ENCODE results near the gene CAPZB.

CAPZB gene

DNA sequence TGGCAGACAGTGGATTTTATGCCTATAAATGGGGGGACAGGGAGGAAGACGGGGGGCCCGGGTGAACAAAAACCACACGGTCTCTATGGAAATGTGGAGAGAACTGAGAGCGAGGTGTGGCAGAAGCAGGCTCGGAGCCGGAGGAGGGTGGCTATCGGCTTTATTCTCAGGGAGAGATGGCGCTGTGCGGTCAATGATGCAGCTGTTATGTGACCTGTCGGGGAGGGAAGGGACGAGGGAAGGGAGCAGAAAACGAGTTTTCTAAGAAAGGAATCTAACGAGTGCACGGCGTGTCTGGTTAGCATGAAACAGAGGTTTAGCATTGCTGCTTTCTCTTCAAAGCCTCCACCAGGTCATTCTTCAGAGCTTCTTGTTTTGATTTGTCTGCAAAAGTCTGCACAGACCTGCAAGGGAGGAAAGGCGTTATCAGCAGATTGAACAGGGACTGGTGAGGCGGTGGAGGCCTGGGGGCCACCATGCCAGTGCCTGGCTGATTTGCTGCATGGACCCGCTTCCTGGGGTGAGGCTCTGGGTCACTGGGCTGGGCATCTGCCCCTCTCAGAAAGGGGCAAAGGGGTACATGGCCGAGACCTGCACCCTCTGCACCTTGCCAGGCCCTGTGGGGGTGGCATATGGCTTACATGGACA, 146.0 kb downstream of the CAPZB start:
- H3K36me3 ChIP-seq (ENCODE audit: insufficient read depth, low read length): peaks cover 4% of the 10 kb centered on the region; the same call in 1 of the 2 replicates
- H3K9me3 ChIP-seq (ENCODE audit: low read length): no peaks in the 10 kb centered on the region
- H3K27ac ChIP-seq (ENCODE audit: low read depth, low read length, poor library complexity, severe bottlenecking): no peak overlapping the region
- H3K4me2 ChIP-seq (ENCODE audit: low read length): no peak overlapping the region
- H3K27me3 ChIP-seq (ENCODE audit: insufficient read depth, low read length): no peaks in the 10 kb centered on the region
- no peaks in the 10 kb centered on the region for H3K9me2 ChIP-seq (ENCODE audit: low read depth, low read length)
- H3K4me3 ChIP-seq (ENCODE audit: low read depth, low read length, poor library complexity, severe bottlenecking): no peak overlapping the region
- no peaks in the 10 kb centered on the region for H3K79me2 ChIP-seq (ENCODE audit: insufficient read depth, low read length)
- H3K4me1 ChIP-seq (ENCODE audit: insufficient read depth, low read length, severe bottlenecking): no peaks in the 10 kb centered on the region
- no peaks in the 10 kb centered on the region for H4K20me1 ChIP-seq (ENCODE audit: insufficient read depth, low read length)
- no peak overlapping the region for H3K9ac ChIP-seq (ENCODE audit: low read length)
- no peak overlapping the region for H2AFZ ChIP-seq (ENCODE audit: low read length)
- H3F3A ChIP-seq (ENCODE audit: insufficient read depth, low read length): no peaks in the 10 kb centered on the region
- TF ChIP-seq EZH2 (IDR thresholded peaks at IDR 0.05; ENCODE audit: borderline replicate concordance, low read length) (no peak), CTCF (IDR thresholded peaks at IDR 0.05; ENCODE audit: low read length) (no peak)

DNA sequence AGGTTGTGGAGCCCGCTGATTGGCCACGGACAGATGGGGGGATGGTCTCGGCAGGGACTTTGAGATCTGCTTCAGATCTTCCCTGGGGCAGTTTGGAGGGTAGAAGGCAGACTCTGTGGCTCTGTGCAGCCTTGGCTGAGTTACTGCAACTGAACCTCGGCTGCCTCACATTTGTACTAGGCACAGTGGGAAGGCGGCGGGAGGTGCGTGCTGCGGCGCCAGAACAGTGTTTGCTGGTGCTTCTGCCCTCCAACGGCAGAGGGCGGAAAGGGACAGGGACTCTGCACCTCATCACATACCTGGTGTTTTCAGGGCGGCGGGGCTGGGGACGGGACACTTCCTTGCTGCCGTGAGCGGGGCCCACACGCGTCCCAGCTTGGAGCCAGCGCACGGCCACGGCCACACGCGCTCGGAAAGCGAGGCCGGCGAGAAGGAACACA, 147.0 kb downstream of the CAPZB start:
- H3K4me1 ChIP-seq (ENCODE audit: insufficient read depth, low read length, severe bottlenecking): no peaks in the 10 kb centered on the region
- H3K4me3 ChIP-seq (ENCODE audit: low read depth, low read length, poor library complexity, severe bottlenecking): no peak overlapping the region
- peaks cover 4% of the 10 kb centered on the region; the same call in 1 of the 2 replicates for H3K36me3 ChIP-seq (ENCODE audit: insufficient read depth, low read length)
- no peak overlapping the region for H3K27ac ChIP-seq (ENCODE audit: low read depth, low read length, poor library complexity, severe bottlenecking)
- H3K9me3 ChIP-seq (ENCODE audit: low read length): no peaks in the 10 kb centered on the region
- no peaks in the 10 kb centered on the region for H4K20me1 ChIP-seq (ENCODE audit: insufficient read depth, low read length)
- TF ChIP-seq CTCF (IDR thresholded peaks at IDR 0.05; ENCODE audit: low read length): no peak
- no peak overlapping the region for H3K4me2 ChIP-seq (ENCODE audit: low read length)
- no peak overlapping the region for H3K9ac ChIP-seq (ENCODE audit: low read length)
- H3F3A ChIP-seq (ENCODE audit: insufficient read depth, low read length): no peaks in the 10 kb centered on the region
- H3K9me2 ChIP-seq (ENCODE audit: low read depth, low read length): no peaks in the 10 kb centered on the region
- H3K27me3 ChIP-seq (ENCODE audit: insufficient read depth, low read length): no peaks in the 10 kb centered on the region
- no peak overlapping the region for H2AFZ ChIP-seq (ENCODE audit: low read length)
- H3K79me2 ChIP-seq (ENCODE audit: insufficient read depth, low read length): no peaks in the 10 kb centered on the region

GRCh38 chr1:19337289-19337688, 148.1 kb downstream of the CAPZB start:
- no peak overlapping the region for H3K27ac ChIP-seq (ENCODE audit: low read depth, low read length, poor library complexity, severe bottlenecking)
- H3K4me2 ChIP-seq (ENCODE audit: low read length): no peak overlapping the region
- TF ChIP-seq CTCF (IDR thresholded peaks at IDR 0.05; ENCODE audit: low read length) (no peak), EZH2 (IDR thresholded peaks at IDR 0.05; ENCODE audit: borderline replicate concordance, low read length) (no peak)
- H3K9me3 ChIP-seq (ENCODE audit: low read length): no peaks in the 10 kb centered on the region
- no peaks in the 10 kb centered on the region for H3K79me2 ChIP-seq (ENCODE audit: insufficient read depth, low read length)
- no peak overlapping the region for H3K9ac ChIP-seq (ENCODE audit: low read length)
- H3K4me3 ChIP-seq (ENCODE audit: low read depth, low read length, poor library complexity, severe bottlenecking): no peak overlapping the region
- peaks cover 4% of the 10 kb centered on the region; the same call in 1 of the 2 replicates for H3K36me3 ChIP-seq (ENCODE audit: insufficient read depth, low read length)
- no peaks in the 10 kb centered on the region for H4K20me1 ChIP-seq (ENCODE audit: insufficient read depth, low read length)
- H3K27me3 ChIP-seq (ENCODE audit: insufficient read depth, low read length): no peaks in the 10 kb centered on the region
- H3K9me2 ChIP-seq (ENCODE audit: low read depth, low read length): no peaks in the 10 kb centered on the region
- H2AFZ ChIP-seq (ENCODE audit: low read length): no peak overlapping the region
- no peaks in the 10 kb centered on the region for H3K4me1 ChIP-seq (ENCODE audit: insufficient read depth, low read length, severe bottlenecking)
- H3F3A ChIP-seq (ENCODE audit: insufficient read depth, low read length): no peaks in the 10 kb centered on the region

Data from OCI-LY1 (cell line).